ENCODE measurements around the gene ABCB4. TPM values are rescaled to one million over a fixed set of nuclear protein-coding genes. Genes with fewer than 3 reads are reported as not detected.

ABCB4 gene
- total RNA-seq, 4 donors from 2014 or later: 0.17 to 4.3 (median 3.7) TPM; not detected in 1

DNA sequence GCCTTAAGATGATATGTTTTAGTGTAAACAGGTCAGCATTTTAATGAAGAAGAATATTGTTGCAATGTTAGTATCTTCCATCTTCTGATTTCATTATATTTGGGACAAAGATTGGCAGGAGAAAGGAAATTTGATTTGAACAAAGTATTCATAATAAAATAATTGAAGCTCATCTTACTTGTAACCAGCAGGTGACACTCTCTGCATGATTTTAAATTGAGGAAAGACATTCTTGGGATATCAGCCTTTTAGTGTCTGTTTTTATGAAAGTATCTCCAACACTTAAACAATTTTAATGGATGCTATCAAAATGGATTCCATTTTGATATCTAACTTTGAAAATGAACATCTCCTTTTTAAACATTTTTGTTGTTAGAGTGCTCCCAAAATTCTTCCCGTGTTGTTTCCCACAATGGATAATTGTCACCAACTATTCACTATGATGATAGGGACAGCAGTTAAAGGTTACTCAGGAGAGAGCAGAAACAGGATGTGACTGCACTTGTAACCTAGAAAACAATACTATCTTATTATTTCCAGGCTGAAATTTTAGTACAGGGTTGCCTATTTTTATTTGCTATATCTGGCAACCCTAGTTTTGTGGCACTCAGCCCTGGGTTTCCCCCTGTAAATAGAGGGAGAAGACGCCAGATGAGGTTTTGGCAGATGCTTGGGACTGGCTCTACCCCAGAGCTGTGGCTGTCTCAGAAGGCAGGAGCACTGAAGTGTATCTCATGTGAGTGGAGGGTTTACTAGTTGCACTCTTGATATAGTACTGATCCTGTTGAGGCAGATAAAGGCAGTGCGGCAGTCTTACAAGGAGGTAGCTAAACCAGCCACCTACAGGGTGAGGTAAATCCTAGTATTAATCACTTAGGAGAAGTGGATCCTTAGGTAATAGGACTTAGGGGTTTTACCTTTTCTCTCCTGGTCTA lies 31.0 kb upstream of the ABCB4 start:
- H3K4me3 ChIP-seq (replicated peaks in 1 of 3): no peak overlapping the region
- no peaks in the 10 kb centered on the region for H3K27me3 ChIP-seq
- H3K4me1 ChIP-seq: no peaks in the 10 kb centered on the region
- TF ChIP-seq, protein P1, sequence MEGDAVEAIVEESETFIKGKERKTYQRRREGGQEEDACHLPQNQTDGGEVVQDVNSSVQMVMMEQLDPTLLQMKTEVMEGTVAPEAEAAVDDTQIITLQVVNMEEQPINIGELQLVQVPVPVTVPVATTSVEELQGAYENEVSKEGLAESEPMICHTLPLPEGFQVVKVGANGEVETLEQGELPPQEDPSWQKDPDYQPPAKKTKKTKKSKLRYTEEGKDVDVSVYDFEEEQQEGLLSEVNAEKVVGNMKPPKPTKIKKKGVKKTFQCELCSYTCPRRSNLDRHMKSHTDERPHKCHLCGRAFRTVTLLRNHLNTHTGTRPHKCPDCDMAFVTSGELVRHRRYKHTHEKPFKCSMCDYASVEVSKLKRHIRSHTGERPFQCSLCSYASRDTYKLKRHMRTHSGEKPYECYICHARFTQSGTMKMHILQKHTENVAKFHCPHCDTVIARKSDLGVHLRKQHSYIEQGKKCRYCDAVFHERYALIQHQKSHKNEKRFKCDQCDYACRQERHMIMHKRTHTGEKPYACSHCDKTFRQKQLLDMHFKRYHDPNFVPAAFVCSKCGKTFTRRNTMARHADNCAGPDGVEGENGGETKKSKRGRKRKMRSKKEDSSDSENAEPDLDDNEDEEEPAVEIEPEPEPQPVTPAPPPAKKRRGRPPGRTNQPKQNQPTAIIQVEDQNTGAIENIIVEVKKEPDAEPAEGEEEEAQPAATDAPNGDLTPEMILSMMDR (IDR thresholded peaks at IDR 0.05): peak in 2 of 6 experiments; percentile 13 to 22
- TF ChIP-seq POLR2A (IDR thresholded peaks at IDR 0.05): no peak
- no peaks in the 10 kb centered on the region for H3K36me3 ChIP-seq
- intact Hi-C loops (cut with DNase I): no loop called here
- no peak overlapping the region for H3K27ac ChIP-seq
- DNase-seq: no peak
- H3K9me3 ChIP-seq: no peaks in the 10 kb centered on the region
- 51 to 62% methylated on average over 3 of the region's 3 CpGs for WGBS, 2 donors

DNA sequence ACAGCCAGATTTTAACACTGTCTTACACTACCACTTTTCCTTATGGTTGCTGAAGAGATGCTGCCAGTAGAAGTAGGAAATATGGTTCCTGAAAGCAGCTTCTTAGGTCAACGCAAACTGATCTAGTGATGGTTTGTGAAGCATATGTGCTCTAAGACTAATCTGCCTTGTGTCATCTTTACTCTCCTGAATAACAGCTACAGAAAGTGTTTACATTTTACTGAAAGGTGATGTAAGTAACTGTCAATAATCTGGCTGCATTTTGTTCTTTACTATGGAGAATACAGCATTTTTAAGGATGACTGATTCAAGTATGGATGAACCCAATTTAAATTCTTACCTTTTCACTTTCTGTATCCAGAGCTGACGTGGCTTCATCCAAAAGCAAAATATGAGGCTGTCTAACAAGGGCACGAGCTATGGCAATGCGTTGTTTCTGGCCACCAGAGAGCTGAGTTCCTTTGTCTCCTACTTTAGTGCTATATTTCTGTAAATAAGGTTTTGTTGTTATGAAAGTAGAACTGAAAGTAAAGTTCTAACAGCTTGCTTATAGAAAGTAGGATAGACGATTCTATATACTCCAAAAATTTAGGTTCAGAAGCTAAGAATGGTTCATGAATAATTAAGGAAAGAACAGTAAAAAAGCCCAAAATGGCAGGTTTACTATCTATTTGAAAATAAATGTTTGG lies 30.2 kb upstream of the ABCB4 start:
- H3K4me3 ChIP-seq (replicated peaks in 1 of 3): no peak overlapping the region
- DNase-seq: no peak
- no peak overlapping the region for H3K27ac ChIP-seq
- H3K36me3 ChIP-seq: no peaks in the 10 kb centered on the region
- intact Hi-C loops (cut with DNase I): no loop called here
- H3K4me1 ChIP-seq: no peaks in the 10 kb centered on the region
- H3K9me3 ChIP-seq: no peaks in the 10 kb centered on the region
- H3K27me3 ChIP-seq: no peaks in the 10 kb centered on the region
- WGBS, 2 donors: 70 to 83% methylated on average over 5 of the region's 5 CpGs
- TF ChIP-seq, protein P1 (IDR thresholded peaks at IDR 0.05): no peak
- no peak for TF ChIP-seq POLR2A (IDR thresholded peaks at IDR 0.05)

DNA sequence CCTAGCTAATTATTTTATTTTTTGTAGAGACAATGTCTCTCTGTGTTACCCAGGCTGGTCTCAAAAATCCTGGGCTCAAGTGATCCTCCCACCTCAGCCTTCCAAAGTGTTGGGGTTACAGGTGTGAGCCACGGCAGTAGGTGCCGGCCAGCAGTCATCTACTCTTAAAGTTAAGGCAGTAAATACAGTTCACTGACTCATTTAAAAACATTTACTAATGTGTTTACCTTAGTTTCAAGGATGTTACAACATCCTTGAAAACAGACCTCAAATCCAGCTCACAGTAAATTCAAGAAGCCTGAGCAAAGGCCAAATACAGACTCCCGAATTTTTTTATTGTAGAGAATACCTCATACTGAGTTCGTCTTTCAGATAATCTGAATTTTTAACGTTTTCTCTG lies 29.6 kb upstream of the ABCB4 start:
- no peaks in the 10 kb centered on the region for H3K9me3 ChIP-seq
- TF ChIP-seq, protein P1 (IDR thresholded peaks at IDR 0.05): no peak
- TF ChIP-seq POLR2A (IDR thresholded peaks at IDR 0.05): no peak
- no peaks in the 10 kb centered on the region for H3K4me1 ChIP-seq
- H3K27ac ChIP-seq: no peak overlapping the region
- intact Hi-C loops (cut with DNase I): no loop called here
- WGBS, 2 donors: 79 to 80% methylated on average over 5 of the region's 5 CpGs
- DNase-seq: no peak
- H3K27me3 ChIP-seq: no peaks in the 10 kb centered on the region
- H3K36me3 ChIP-seq: no peaks in the 10 kb centered on the region
- H3K4me3 ChIP-seq (replicated peaks in 1 of 3): no peak overlapping the region

DNA sequence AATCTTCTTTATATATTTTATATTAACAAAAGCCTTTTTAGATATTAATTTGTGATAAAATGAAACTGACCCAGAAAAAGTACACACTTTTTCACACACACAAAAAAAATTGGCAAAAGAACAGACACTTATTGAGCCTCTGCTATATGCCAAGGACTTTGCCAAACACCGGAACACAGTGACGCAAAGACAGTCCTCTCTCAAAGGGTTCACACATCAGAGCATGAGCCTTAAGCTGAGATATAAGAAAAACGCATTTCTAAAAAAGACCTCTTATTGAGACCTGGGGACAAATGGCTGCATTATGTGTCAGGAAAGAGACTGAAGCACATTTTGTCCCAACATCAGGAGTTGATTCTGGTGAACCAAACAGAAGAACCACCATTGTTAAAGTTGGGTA lies 24.0 kb upstream of the ABCB4 start:
- no peak overlapping the region for H3K27ac ChIP-seq
- intact Hi-C loops (cut with DNase I): no loop called here
- 86 to 90% methylated on average over 3 of the region's 3 CpGs for WGBS, 2 donors
- no peaks in the 10 kb centered on the region for H3K27me3 ChIP-seq
- no peak overlapping the region for H3K4me3 ChIP-seq (replicated peaks in 1 of 3)
- H3K4me1 ChIP-seq: no peaks in the 10 kb centered on the region
- no peak for DNase-seq
- no peaks in the 10 kb centered on the region for H3K9me3 ChIP-seq
- no peaks in the 10 kb centered on the region for H3K36me3 ChIP-seq
- TF ChIP-seq, protein P1 (IDR thresholded peaks at IDR 0.05): no peak
- no peak for TF ChIP-seq POLR2A (IDR thresholded peaks at IDR 0.05)

DNA sequence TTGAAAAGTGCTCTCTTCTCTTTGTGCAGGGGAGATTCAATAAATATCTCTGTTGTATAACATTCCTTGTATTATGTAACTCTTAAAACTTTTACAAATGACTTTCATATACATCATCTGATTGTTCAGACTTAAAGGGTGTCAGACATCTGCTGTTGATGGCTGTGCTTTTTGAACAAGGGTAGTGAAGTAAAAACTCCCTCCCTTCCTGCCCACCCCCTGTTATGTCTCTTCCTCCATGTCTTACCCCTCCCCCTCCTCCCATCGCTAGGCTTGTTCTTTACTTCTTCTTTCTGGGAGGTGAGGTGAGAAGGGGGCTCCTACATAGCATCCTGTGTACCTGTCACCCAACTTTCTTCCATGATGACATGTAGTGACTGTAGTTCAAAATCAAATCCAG lies 23.4 kb upstream of the ABCB4 start:
- intact Hi-C loops (cut with DNase I): no loop called here
- 70 to 73% methylated on average over 1 of the region's 1 CpG for WGBS, 2 donors
- Histone ChIP-seq H3K27me3 (no peaks in the 10 kb centered on the region), H3K27ac (no peak overlapping the region), H3K36me3 (no peaks in the 10 kb centered on the region), H3K4me1 (no peaks in the 10 kb centered on the region), H3K4me3 (replicated peaks in 1 of 3) (no peak overlapping the region), H3K9me3 (no peaks in the 10 kb centered on the region)
- TF ChIP-seq, protein P1 (IDR thresholded peaks at IDR 0.05): no peak
- DNase-seq: no peak

Data from thyroid gland (tissue), 4 donors.